HG03159 (cell line): Measurements from ENCODE around the gene PPARGC1A.

Source experiments
- ATAC-seq: cut with Tn5 transposase; IDR thresholded peaks from one replicate; pipeline ENCODE4 v1.9.1; 2021; ENCODE audit warnings: mild to moderate bottlenecking, moderate library complexity; ENCODE audit not compliant: unreplicated experiment

The PPARGC1A gene

GRCh38 chr4:23844961-23845360 is 44.9 kb downstream of the PPARGC1A start:
- ATAC-seq, result no peak

GRCh38 chr4:23839279-23839678 is 50.6 kb downstream of the PPARGC1A start:
- no peak for ATAC-seq

GRCh38 chr4:23838607-23839006 is 51.2 kb downstream of the PPARGC1A start:
- no peak for ATAC-seq

GRCh38 chr4:23838131-23838530 is 51.7 kb downstream of the PPARGC1A start:
- ATAC-seq, result no peak

- ATAC-seq, result no peak
Observed at GRCh38 chr4:23837371-23837770, 52.5 kb downstream of the PPARGC1A start.

GRCh38 chr4:23835774-23836478 is 53.9 kb downstream of the PPARGC1A start:
- no peak for ATAC-seq

- ATAC-seq, result no peak
Observed at GRCh38 chr4:23828779-23829178, 61.1 kb downstream of the PPARGC1A start.

GRCh38 chr4:23828020-23828715 is 61.7 kb downstream of the PPARGC1A start:
- no peak for ATAC-seq

- ATAC-seq, result no peak
Observed at GRCh38 chr4:23822181-23822580, 67.7 kb downstream of the PPARGC1A start.

GRCh38 chr4:23819041-23819511 is 70.8 kb downstream of the PPARGC1A start:
- ATAC-seq, result no peak

GRCh38 chr4:23818097-23818885 is 71.6 kb downstream of the PPARGC1A start:
- no peak for ATAC-seq

- no peak for ATAC-seq
Observed at GRCh38 chr4:23814996-23815660, 74.7 kb downstream of the PPARGC1A start.

GRCh38 chr4:23814587-23814986 is 75.3 kb downstream of the PPARGC1A start:
- ATAC-seq, result no peak

GRCh38 chr4:23811161-23811560 is 78.7 kb downstream of the PPARGC1A start:
- no peak for ATAC-seq

GRCh38 chr4:23805450-23805851 is 84.4 kb downstream of the PPARGC1A start:
- no peak for ATAC-seq

GRCh38 chr4:23789762-23790161 is 100.1 kb downstream of the PPARGC1A start:
- no peak for ATAC-seq

GRCh38 chr4:23788460-23788859 is 101.4 kb downstream of the PPARGC1A start:
- no peak for ATAC-seq

- ATAC-seq, result no peak
Observed at GRCh38 chr4:23788027-23788426, 101.8 kb downstream of the PPARGC1A start.

GRCh38 chr4:23782778-23783437 is 106.9 kb downstream of the PPARGC1A start:
- no peak for ATAC-seq

GRCh38 chr4:23779839-23780238 is 110.0 kb downstream of the PPARGC1A start:
- no peak for ATAC-seq

- ATAC-seq, result no peak
Observed at GRCh38 chr4:23779422-23779821, 110.4 kb downstream of the PPARGC1A start.
